H1 (cell line): ENCODE results near the gene CDCA7L. TPM values are rescaled to one million over a fixed set of nuclear protein-coding genes. Genes with fewer than 3 reads are reported as not detected.
A peak's percentile ranks its signal among the peaks of the same experiment; 100 is the strongest.

ENCODE experiments used
- CTCF ChIA-PET: fragments of 300-600 bp; sonication (Branson Sonifier 250); formaldehyde crosslinking; loops from one replicate; lab custom pipeline; 2021; ENCODE audit not compliant: partially characterized antibody; lab: Charles Lee
- POLR2A ChIA-PET: fragments of 300-600 bp; sonication (Branson Sonifier 250); formaldehyde crosslinking; loops from one replicate; lab custom pipeline; 2021; ENCODE audit warnings: inconsistent platforms; ENCODE audit not compliant: partially characterized antibody; lab: Charles Lee
- DNase-seq, 2 experiments: peaks; one replicate each; pipeline versions ENCODE4 v3.0.0 to v3.0.0-alpha.2; 2010 to 2022; ENCODE audit warnings: low spot score in 2 of 2, low read depth in 1 of 2, mixed read lengths in 1 of 2
- FAIRE-seq: peaks from 2 replicates; lab custom pipeline; 2011; peaks lifted over from hg19 to GRCh38; lab: Jason Lieb, UNC
- H2AFZ ChIP-seq: 2 replicates; pipeline ENCODE4 v1.8.1; 2012; ENCODE audit warnings: low read length, inconsistent platforms
- H2AK5ac ChIP-seq: 2 replicates; pipeline ENCODE4 v1.6.1; 2013; ENCODE audit warnings: low read depth, low read length
- H2BK120ac ChIP-seq: replicated peaks from 2 replicates; pipeline ENCODE3; 2013; ENCODE audit warnings: low read depth, low read length, inconsistent platforms
- H2BK12ac ChIP-seq: 2 replicates; pipeline ENCODE4 v1.6.1; 2013; ENCODE audit warnings: low read depth, low read length
- H2BK15ac ChIP-seq: 2 replicates; pipeline ENCODE4 v1.6.1; 2013; ENCODE audit warnings: low read length
- H2BK20ac ChIP-seq: 2 replicates; pipeline ENCODE4 v1.6.1; 2013; ENCODE audit warnings: low read length
- H2BK5ac ChIP-seq: 2 replicates; pipeline ENCODE4 v1.6.1; 2013; ENCODE audit warnings: low read depth, low read length
- H3K14ac ChIP-seq: 2 replicates; pipeline ENCODE4 v1.6.1; 2013; ENCODE audit warnings: inconsistent platforms; ENCODE audit not compliant: insufficient read length
- H3K18ac ChIP-seq: 2 replicates; pipeline ENCODE4 v1.6.1; 2013; ENCODE audit warnings: low read length; ENCODE audit errors: extremely low read depth
- H3K23ac ChIP-seq: 2 replicates; pipeline ENCODE4 v1.6.1; 2013; ENCODE audit warnings: inconsistent platforms; ENCODE audit not compliant: insufficient read length
- H3K23me2 ChIP-seq: 2 replicates; pipeline ENCODE4 v1.6.1; 2013; ENCODE audit warnings: low read depth, low read length
- H3K27ac ChIP-seq: 2 replicates; pipeline ENCODE4 v1.6.1; 2011; ENCODE audit warnings: low read depth, low read length, inconsistent platforms
- H3K27me3 ChIP-seq, 4 experiments: replicated peaks in 1 of 4; 1 replicate in 1 of 4; 2 replicates in 3 of 4; pipeline versions ENCODE4 v1.6.1 to v1.8.1; 2011 to 2013; ENCODE audit warnings: low read length in 3 of 4, mild to moderate bottlenecking in 3 of 4, inconsistent platforms in 2 of 4, mixed read lengths in 2 of 4, moderate library complexity in 1 of 4; ENCODE audit not compliant: control insufficient read depth in 3 of 4, insufficient read depth in 3 of 4; ENCODE audit errors: extremely low read depth in 1 of 4
- H3K36me3 ChIP-seq, 4 experiments: 2 replicates each; pipeline versions ENCODE4 v1.6.1 to v1.8.1; 2011 to 2013; ENCODE audit warnings: mild to moderate bottlenecking in 4 of 4, low read length in 3 of 4, moderate library complexity in 2 of 4, control low read depth in 1 of 4, inconsistent platforms in 1 of 4; ENCODE audit not compliant: insufficient read depth in 4 of 4, control insufficient read depth in 2 of 4
- H3K4ac ChIP-seq: replicated peaks from 2 replicates; pipeline ENCODE3; 2013; ENCODE audit warnings: low read length, low read depth, mixed read lengths, inconsistent platforms; ENCODE audit not compliant: insufficient read length
- H3K4me1 ChIP-seq, 4 experiments: replicated peaks in 1 of 4; 1 replicate in 1 of 4; 2 replicates in 3 of 4; pipeline versions ENCODE4 v1.6.1 to v1.8.1; 2011 to 2013; ENCODE audit warnings: low read length in 3 of 4, inconsistent platforms in 2 of 4, mixed read lengths in 1 of 4; ENCODE audit not compliant: insufficient read depth in 4 of 4, control insufficient read depth in 3 of 4
- H3K4me2 ChIP-seq, 2 experiments: 2 replicates each; pipeline versions ENCODE4 v1.6.1 to v1.8.1; 2011 to 2013; ENCODE audit warnings: low read depth in 2 of 2, low read length in 2 of 2, control low read depth in 1 of 2, inconsistent platforms in 1 of 2, mild to moderate bottlenecking in 1 of 2; ENCODE audit not compliant: insufficient read depth in 1 of 2
- H3K4me3 ChIP-seq, 4 experiments: fragments of 200-600, 300-600 bp in 1 of 4; sonication (generic), shearing (Covaris generic), sonication (Bioruptor Twin) in 1 of 4; 2 replicates each; pipeline versions ENCODE4 v1.5.1 to v1.8.1; 2011 to 2016; ENCODE audit warnings: low read length in 4 of 4, low read depth in 3 of 4, control low read depth in 2 of 4, inconsistent platforms in 2 of 4, mild to moderate bottlenecking in 2 of 4, mixed read lengths in 1 of 4, moderate library complexity in 1 of 4; ENCODE audit not compliant: insufficient read depth in 2 of 4; ENCODE audit errors: extremely low read depth in 1 of 4
- H3K56ac ChIP-seq: replicated peaks from 2 replicates; pipeline ENCODE3; 2013; ENCODE audit warnings: low read depth, mild to moderate bottlenecking, mixed read lengths, low read length, inconsistent platforms; ENCODE audit not compliant: insufficient read length
- H3K79me1 ChIP-seq: 2 replicates; pipeline ENCODE4 v1.6.1; 2013; ENCODE audit warnings: low read depth, low read length, control low read depth
- H3K79me2 ChIP-seq, 2 experiments: 2 replicates each; pipeline versions ENCODE4 v1.6.1 to v1.8.1; 2012 to 2013; ENCODE audit warnings: low read length in 2 of 2, mild to moderate bottlenecking in 2 of 2, inconsistent platforms in 1 of 2; ENCODE audit not compliant: insufficient read depth in 2 of 2, control insufficient read depth in 1 of 2
- H3K9ac ChIP-seq, 4 experiments: replicated peaks in 1 of 4; 1 replicate in 1 of 4; 2 replicates in 3 of 4; pipeline versions ENCODE4 v1.6.1 to v1.8.1; 2011 to 2013; ENCODE audit warnings: low read depth in 3 of 4, low read length in 3 of 4, control low read depth in 2 of 4, mild to moderate bottlenecking in 2 of 4, moderate library complexity in 2 of 4, inconsistent platforms in 1 of 4; ENCODE audit errors: extremely low read depth in 1 of 4
- H3K9me3 ChIP-seq, 2 experiments: 2 replicates each; pipeline versions ENCODE4 v1.6.1 to v1.8.1; 2012 to 2013; ENCODE audit warnings: mild to moderate bottlenecking in 2 of 2, moderate library complexity in 2 of 2, control low read depth in 1 of 2, inconsistent platforms in 1 of 2, low read depth in 1 of 2, low read length in 1 of 2, mixed read lengths in 1 of 2; ENCODE audit not compliant: insufficient read depth in 2 of 2
- H4K20me1 ChIP-seq, 2 experiments: replicated peaks in 1 of 2; 2 replicates each; pipeline versions ENCODE3 to v1.8.1; 2011 to 2013; ENCODE audit warnings: inconsistent platforms in 2 of 2, low read length in 2 of 2, mild to moderate bottlenecking in 1 of 2; ENCODE audit not compliant: insufficient read depth in 2 of 2, control insufficient read depth in 1 of 2
- H4K5ac ChIP-seq: 2 replicates; pipeline ENCODE4 v1.6.1; 2013; ENCODE audit warnings: low read length, low read depth, mixed read lengths, inconsistent platforms; ENCODE audit not compliant: insufficient read length
- H4K8ac ChIP-seq: 2 replicates; pipeline ENCODE4 v1.8.0; 2013; ENCODE audit warnings: mild to moderate bottlenecking, moderate library complexity, low read length, inconsistent platforms; ENCODE audit not compliant: insufficient read depth; ENCODE audit errors: extremely low read depth
- H4K91ac ChIP-seq: replicated peaks from 2 replicates; pipeline ENCODE3; 2013; ENCODE audit warnings: low read length, mixed read lengths, inconsistent platforms; ENCODE audit not compliant: insufficient read length
- ATF2 ChIP-seq: IDR thresholded peaks from 2 replicates; pipeline ENCODE4 v1.6.1; 2012; ENCODE audit warnings: low read length, inconsistent platforms
- BACH1 ChIP-seq: IDR thresholded peaks from 2 replicates; pipeline ENCODE4 v1.6.1; 2012; ENCODE audit warnings: low read length, improper control_type of control experiment
- CTCF ChIP-seq, 3 experiments: IDR thresholded peaks; 1 replicate in 2 of 3; 2 replicates in 1 of 3; pipeline versions ENCODE4 v1.5.1 to v1.6.1; 2011; ENCODE audit warnings: low read length in 3 of 3, mild to moderate bottlenecking in 3 of 3, inconsistent platforms in 2 of 3, low read depth in 1 of 3, moderate library complexity in 1 of 3; ENCODE audit not compliant: insufficient read depth in 1 of 3; ENCODE audit errors: control extremely low read depth in 1 of 3
- POLR2A ChIP-seq, 2 experiments: IDR thresholded peaks; 1 replicate in 1 of 2; 2 replicates in 1 of 2; pipeline ENCODE4 v1.6.1; 2011; ENCODE audit warnings: low read depth in 2 of 2, low read length in 2 of 2, mild to moderate bottlenecking in 2 of 2; ENCODE audit errors: control extremely low read depth in 1 of 2
- POLR2AphosphoS5 ChIP-seq: IDR thresholded peaks from 2 replicates; pipeline ENCODE4 v1.6.1; 2011; ENCODE audit warnings: low read depth, low read length
- TEAD4 ChIP-seq: IDR thresholded peaks from 2 replicates; pipeline ENCODE4 v1.6.1; 2012; ENCODE audit warnings: low read depth, low read length, inconsistent platforms, mixed read lengths
- YY1 ChIP-seq: IDR thresholded peaks from 2 replicates; pipeline ENCODE4 v1.6.1; 2011; ENCODE audit warnings: low read depth, mild to moderate bottlenecking, low read length
- WGBS, 2 experiments: shearing (Covaris generic) in 1 of 2; methylation state at CpG; one replicate each; pipeline versions ENCODE4 v1.1.6 to v1.1.7; 2013 to 2015; ENCODE audit warnings: low lambda C conversion rate in 2 of 2, mixed read lengths in 2 of 2, inconsistent platforms in 1 of 2, low coverage in 1 of 2, missing lambda C conversion rate in 1 of 2; ENCODE audit not compliant: insufficient replicate concordance in 2 of 2, insufficient coverage in 1 of 2, insufficient read length in 1 of 2; ENCODE audit errors: extremely low coverage in 1 of 2, missing lambda C conversion rate in 1 of 2; 5-methylcytosine and 5-hydroxymethylcytosine counted together
- polyA plus RNA-seq, 7 experiments: library from polyadenylated mRNA; depleted of rRNA in 3 of 7; stranded (reverse) in 5 of 7; unstranded in 2 of 7; fragments of >200 nt in 5 of 7; fragments of 200-250 nt in 2 of 7; gene quantifications; 1 replicate in 5 of 7; 2 replicates in 1 of 7; 4 replicates in 1 of 7; pipeline versions ENCODE4 v1.2.1 to v1.2.3, GENCODE V29; 2011 to 2013; ENCODE audit warnings: missing spikeins in 2 of 7, mixed read lengths in 2 of 7
- total RNA-seq: library from RNA; stranded (reverse); fragmentation: NEBNext Ultra II Directional; extraction: Animal tissue kit (Norgen Biotek cat#: 25700); gene quantifications from 2 replicates; pipeline ENCODE4 v1.2.1, GENCODE V29; 2021

The CDCA7L gene
- total and polyA plus RNA-seq, 2 of the 8 experiments (the other 6 are each of a cell fraction or from before 2014, with no cell fraction given): 93.8 to 168 TPM

GRCh38 chr7:21944616-21945453 is 864 bp downstream of the CDCA7L start:
- Histone ChIP-seq H3K79me2 (peaks cover 21 to 52% of the 10 kb centered on the region in 2 experiments), H4K8ac (peak overlapping the region; percentile 93; the same call in 1 of the 2 replicates), H3K9me3 (no peaks in the 10 kb centered on the region), H2AFZ (0 out of 2 replicates have a peak overlapping the region, but pooled peaks have one; percentile 13), H3K4me1 (peaks cover 2 to 22% (median 18%) of the 10 kb centered on the region in 4 experiments; a peak in 6 of 7 replicates), H3K4me2 (peak overlapping the region; percentile 76 to 78), H3K23me2 (peaks cover 4% of the 10 kb centered on the region; the same call in 1 of the 2 replicates), H3K18ac (no peak overlapping the region), H4K5ac (peak overlapping the region; percentile 42), H3K4ac (no peak overlapping the region), H2AK5ac (no peak overlapping the region), H4K20me1 (peaks cover 12 to 16% of the 10 kb centered on the region in 2 experiments), H3K36me3 (peaks cover 0 to 7% (median 0%) of the 10 kb centered on the region in 4 experiments; a peak in 1 of 8 replicates), H2BK12ac (no peak overlapping the region; the same call in 1 of the 2 replicates), H3K79me1 (peaks cover 13% of the 10 kb centered on the region), H3K23ac (no peak overlapping the region), H3K27me3 (no peaks in the 10 kb centered on the region), H3K14ac (no peak overlapping the region), H2BK20ac (no peak overlapping the region), H2BK5ac (peak overlapping the region; percentile 99; the same call in 1 of the 2 replicates), H2BK120ac (no peak overlapping the region), H3K9ac (peak overlapping the region; percentile 86 to 97 (median 94)), H3K56ac (peak overlapping the region; percentile 39), H3K4me3 (peak overlapping the region; percentile 47 to 95 (median 75)), H3K27ac (peak overlapping the region; percentile 96; the same call in 1 of the 2 replicates), H2BK15ac (no peak overlapping the region), H4K91ac (no peak overlapping the region)
- ChIA-PET POLR2A (interaction anchor here (0.6 to 2.6 kb wide), 28 partner anchors 8 to 1161 kb away, joined by 3 to 23 read pairs (median 4); no protein-coding TSS in a partner anchor), CTCF (interaction anchor here (0.6 to 1.5 kb wide), 6 partner anchors 16 to 180 kb away, joined by 3 to 5 read pairs (median 4); no protein-coding TSS in a partner anchor)
- peak in 1 of 2 experiments; percentile 77 for DNase-seq
- no peak for FAIRE-seq
- 1% methylated on average over 34 of the region's 34 CpGs; no CpG with 5 or more reads in 1 of the 2 experiments for WGBS, 2 experiments
- TF ChIP-seq BACH1 (no peak), ATF2 (peak; percentile 42; the same call in 1 of the 2 replicates), POLR2AphosphoS5 (no peak), POLR2A (IDR thresholded peaks at IDR 0.05; ENCODE audit: control extremely low read depth in 1 of 2, low read depth in 2 of 2, low read length in 2 of 2) (no peak), CTCF (IDR thresholded peaks at IDR 0.05; ENCODE audit: control extremely low read depth in 1 of 3, insufficient read depth in 1 of 3, low read depth in 1 of 3, low read length in 3 of 3) (no peak), TEAD4 (no peak), YY1 (no peak)
